Gastrocnemius medialis (tissue), 4 donors: ENCODE measurements around the gene CGNL1.

Source experiments
- CTCF ChIP-seq, 5 experiments: fragments of 450-650 bp in 3 of 5; fragments of 200-600 bp in 2 of 5; sonication (generic) in 2 of 5; IDR thresholded peaks in 4 of 5; conservative IDR thresholded peaks in 1 of 5; 1 replicate in 4 of 5; 2 replicates in 1 of 5; pipeline ENCODE4 v1.5.1; 2016 to 2019; ENCODE audit warnings: antibody characterized with exemption in 5 of 5, mild to moderate bottlenecking in 3 of 5, moderate library complexity in 3 of 5
- POLR2A ChIP-seq, 2 donors: fragments of 450-650 bp; IDR thresholded peaks; one replicate each; pipeline ENCODE4 v1.6.1; 2017; ENCODE audit warnings: antibody characterized with exemption in 2 of 2, mild to moderate bottlenecking in 2 of 2, moderate library complexity in 2 of 2

DNA sequence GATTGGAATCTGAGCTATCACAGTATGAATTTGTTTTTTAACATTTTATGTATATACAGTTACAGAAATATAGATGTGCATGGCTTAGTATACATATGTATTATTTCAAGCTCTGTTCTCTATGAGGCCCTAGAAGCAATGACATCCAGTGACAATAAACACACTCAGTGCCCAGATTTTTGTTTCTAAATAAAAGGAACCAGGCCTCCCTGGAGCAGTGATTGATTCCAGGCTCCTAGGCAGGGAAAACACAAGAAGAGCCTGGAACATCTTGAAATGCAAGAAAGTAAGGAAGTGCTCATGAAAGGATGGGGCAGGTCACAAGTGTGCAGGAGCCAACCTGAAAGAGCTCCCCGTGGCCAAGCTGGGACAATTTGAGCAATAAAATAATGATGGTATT is 18.5 kb upstream of the CGNL1 start:
- no peak for TF ChIP-seq CTCF (IDR thresholded peaks at IDR 0.05 in 4 of 5, conservative IDR thresholded peaks at IDR 0.05 in 1 of 5)
- no peak for TF ChIP-seq POLR2A (IDR thresholded peaks at IDR 0.05)
